SK-N-SH (cell line): Measurements from ENCODE around the gene DNAJA2. TPM values are rescaled to one million over a fixed set of nuclear protein-coding genes. Genes with fewer than 3 reads are reported as not detected.

Experiments
- CTCF ChIA-PET: fragments of 300-600, 350-600 bp; formaldehyde crosslinking; extraction: SDS; loops from one replicate; lab custom pipeline; 2021; lab: Yijun Ruan, JAX
- POLR2A ChIA-PET: fragments of 350-600 bp; sonication (Branson Sonifier 250); formaldehyde crosslinking; extraction: SDS; loops from one replicate; lab custom pipeline; 2020; ENCODE audit warnings: antibody characterized with exemption, inconsistent platforms; lab: Yijun Ruan, JAX
- DNase-seq: peaks from one replicate; pipeline ENCODE4 v3.0.0; 2012
- H2AFZ ChIP-seq: fragments of 200-600 bp; sonication (generic); 2 replicates; pipeline ENCODE4 v1.8.1; 2016; ENCODE audit warnings: antibody characterized with exemption, mild to moderate bottlenecking, low read depth
- H3F3A ChIP-seq: fragments of 200-600 bp; sonication (generic); replicated peaks from 2 replicates; pipeline ENCODE3; 2016; ENCODE audit warnings: antibody characterized with exemption, mild to moderate bottlenecking; ENCODE audit not compliant: insufficient read depth
- H3K27ac ChIP-seq, 2 experiments: fragments of 200-500 bp in 1 of 2; fragments of 200-600 bp in 1 of 2; sonication (Bioruptor generic) in 1 of 2; sonication (generic), shearing (Covaris generic) in 1 of 2; 2 replicates each; pipeline versions ENCODE4 v1.5.1 to v1.6.1; 2014 to 2016; ENCODE audit warnings: low read depth in 2 of 2, inconsistent platforms in 1 of 2, low read length in 1 of 2, mild to moderate bottlenecking in 1 of 2, mixed read lengths in 1 of 2
- H3K27me3 ChIP-seq: fragments of 200-600 bp; sonication (generic), shearing (Covaris generic); 2 replicates; pipeline ENCODE4 v1.6.1; 2016; ENCODE audit warnings: mixed run types; ENCODE audit not compliant: insufficient read depth
- H3K36me3 ChIP-seq, 2 experiments: fragments of 200-500 bp in 1 of 2; fragments of 200-600 bp in 1 of 2; sonication (Bioruptor generic) in 1 of 2; sonication (generic) in 1 of 2; replicated peaks in 1 of 2; 2 replicates each; pipeline versions ENCODE3 to v1.5.1; 2014 to 2016; ENCODE audit warnings: low read length in 1 of 2, mild to moderate bottlenecking in 1 of 2; ENCODE audit not compliant: insufficient read depth in 2 of 2, control insufficient read depth in 1 of 2
- H3K4me1 ChIP-seq, 2 experiments: fragments of 200-500 bp in 1 of 2; fragments of 200-600 bp in 1 of 2; sonication (Bioruptor generic) in 1 of 2; sonication (generic), shearing (Covaris generic) in 1 of 2; 2 replicates each; pipeline versions ENCODE4 v1.5.1 to v1.6.1; 2014 to 2016; ENCODE audit warnings: low read depth in 1 of 2, low read length in 1 of 2, mixed run types in 1 of 2; ENCODE audit not compliant: insufficient read depth in 2 of 2, control insufficient read depth in 1 of 2
- H3K4me2 ChIP-seq: fragments of 200-600 bp; sonication (generic), shearing (Covaris generic); 2 replicates; pipeline ENCODE4 v1.6.1; 2017; ENCODE audit warnings: mixed run types
- H3K4me3 ChIP-seq, 2 experiments: fragments of 200-500 bp in 1 of 2; fragments of 200-600 bp in 1 of 2; sonication (Bioruptor generic) in 1 of 2; sonication (generic), shearing (Covaris generic) in 1 of 2; 2 replicates each; pipeline versions ENCODE4 v1.5.1 to v1.8.1; 2014 to 2016; ENCODE audit warnings: low read depth in 2 of 2, inconsistent platforms in 1 of 2, low read length in 1 of 2, mild to moderate bottlenecking in 1 of 2, mixed read lengths in 1 of 2, moderate library complexity in 1 of 2
- H3K79me2 ChIP-seq: fragments of 200-600 bp; sonication (generic); 2 replicates; pipeline ENCODE4 v1.8.1; 2017; ENCODE audit warnings: mild to moderate bottlenecking; ENCODE audit not compliant: insufficient read depth
- H3K9ac ChIP-seq: fragments of 200-600 bp; sonication (generic); 2 replicates; pipeline ENCODE4 v1.6.1; 2017; ENCODE audit warnings: mixed run types
- H3K9me2 ChIP-seq: fragments of 200-600 bp; sonication (generic); 2 replicates; pipeline ENCODE4 v1.6.1; 2017; ENCODE audit warnings: mixed run types
- H3K9me3 ChIP-seq: fragments of 200-600 bp; sonication (generic); 2 replicates; pipeline ENCODE4 v1.6.1; 2017; ENCODE audit warnings: mixed run types, mild to moderate bottlenecking, moderate library complexity
- H4K20me1 ChIP-seq: fragments of 200-600 bp; sonication (generic); 2 replicates; pipeline ENCODE4 v1.6.1; 2017; ENCODE audit warnings: mild to moderate bottlenecking, mixed run types; ENCODE audit not compliant: insufficient read depth
- CTCF ChIP-seq: fragments of 200-600 bp; sonication (generic); IDR thresholded peaks from 2 replicates; pipeline ENCODE4 v1.6.1; 2017; ENCODE audit warnings: antibody characterized with exemption, mild to moderate bottlenecking, moderate library complexity
- ELF1 ChIP-seq: IDR thresholded peaks from 2 replicates; pipeline ENCODE4 v1.4.0; 2012
- EP300 ChIP-seq, 2 experiments: IDR thresholded peaks; 2 replicates each; pipeline versions ENCODE4 v1.4.0 to v1.6.1; 2012; ENCODE audit warnings: borderline replicate concordance in 1 of 2, low read depth in 1 of 2, low read length in 1 of 2
- EZH2phosphoT487 ChIP-seq: fragments of 200-600 bp; sonication (generic); IDR thresholded peaks from 2 replicates; pipeline ENCODE4 v1.6.1; 2017; ENCODE audit warnings: low read depth, mixed run types, mild to moderate bottlenecking, antibody characterized with exemption, moderate library complexity, borderline replicate concordance
- FOSL2 ChIP-seq: IDR thresholded peaks from 2 replicates; pipeline ENCODE4 v1.4.0; 2012; ENCODE audit warnings: low read depth, mild to moderate bottlenecking, moderate library complexity, borderline replicate concordance
- FOXJ3 ChIP-seq: sonication (generic); formaldehyde crosslinking; IDR thresholded peaks from 2 replicates; pipeline ENCODE4 v1.5.1; 2020; ENCODE audit warnings: mild to moderate bottlenecking, missing genetic modification reagents
- GABPA ChIP-seq: IDR thresholded peaks from 2 replicates; pipeline ENCODE4 v1.4.0; 2012; ENCODE audit warnings: low read depth, mild to moderate bottlenecking
- GATA2 ChIP-seq: sonication (generic); formaldehyde crosslinking; IDR thresholded peaks from 2 replicates; pipeline ENCODE4 v1.5.0; 2020; ENCODE audit warnings: mild to moderate bottlenecking, missing genetic modification reagents
- IRF3 ChIP-seq: fragments of 150-350 bp; IDR thresholded peaks from 2 replicates; pipeline ENCODE4 v1.6.1; 2016; ENCODE audit warnings: mild to moderate bottlenecking, low read depth, low read length
- MEF2A ChIP-seq: IDR thresholded peaks from 2 replicates; pipeline ENCODE4 v1.4.0; 2012; ENCODE audit warnings: low read depth, borderline replicate concordance
- MXI1 ChIP-seq: IDR thresholded peaks from 2 replicates; pipeline ENCODE4 v1.6.1; 2012; ENCODE audit warnings: mild to moderate bottlenecking, low read depth, low read length, improper control_type of control experiment
- NRF1 ChIP-seq: IDR thresholded peaks from 2 replicates; pipeline ENCODE4 v1.6.1; 2012; ENCODE audit warnings: low read depth, mild to moderate bottlenecking, low read length
- POLR2AphosphoS5 ChIP-seq: IDR thresholded peaks from 2 replicates; pipeline ENCODE4 v1.6.1; 2012; ENCODE audit warnings: low read depth, low read length
- RAD21 ChIP-seq: IDR thresholded peaks from 2 replicates; pipeline ENCODE4 v1.6.1; 2012; ENCODE audit warnings: mild to moderate bottlenecking, low read length
- RCOR1 ChIP-seq: fragments of 150-350 bp; IDR thresholded peaks from 2 replicates; pipeline ENCODE4 v1.6.1; 2017; ENCODE audit warnings: antibody characterized with exemption, low read length
- RXRA ChIP-seq: IDR thresholded peaks from 2 replicates; pipeline ENCODE4 v1.4.0; 2012; ENCODE audit warnings: low read depth, mild to moderate bottlenecking, borderline replicate concordance
- SIN3A ChIP-seq: IDR thresholded peaks from 2 replicates; pipeline ENCODE4 v1.6.1; 2012; ENCODE audit warnings: low read depth, mild to moderate bottlenecking, low read length, moderate library complexity, borderline replicate concordance
- SMC3 ChIP-seq: IDR thresholded peaks from 2 replicates; pipeline ENCODE4 v1.6.1; 2012; ENCODE audit warnings: low read depth, low read length, improper control_type of control experiment
- TEAD4 ChIP-seq: IDR thresholded peaks from 2 replicates; pipeline ENCODE4 v1.4.0; 2012; ENCODE audit warnings: mild to moderate bottlenecking, borderline replicate concordance; ENCODE audit not compliant: insufficient read depth
- USF2 ChIP-seq: fragments of 150-350 bp; IDR thresholded peaks from 2 replicates; pipeline ENCODE4 v1.6.1; 2017; ENCODE audit warnings: antibody characterized with exemption, low read length, low read depth, borderline replicate concordance
- WGBS: methylation state at CpG from one replicate; pipeline ENCODE4 v1.1.6; 2017; ENCODE audit warnings: low lambda C conversion rate; 5-methylcytosine and 5-hydroxymethylcytosine counted together
- polyA plus RNA-seq, 3 experiments: library from polyadenylated mRNA; depleted of rRNA; stranded (reverse); fragments of >200 nt; gene quantifications; 2 replicates each; pipeline ENCODE4 v1.2.3, GENCODE V29; 2012
- TF ChIP-seq, protein P1 (sequence below): IDR thresholded peaks from 2 replicates; pipeline ENCODE4; 2012

DNAJA2 gene
- polyA plus RNA-seq, 1 of the 3 experiments (the other 2 are of a cell fraction), result 9.7 TPM

GRCh38 chr16:46997844-46998243 lies 24.4 kb upstream of the DNAJA2 start:
- Histone ChIP-seq H3K27ac (no peak overlapping the region), H3K79me2 (no peaks in the 10 kb centered on the region), H3K9ac (no peak overlapping the region), H3K9me3 (no peaks in the 10 kb centered on the region), H3K4me2 (no peak overlapping the region), H3K4me1 (no peaks in the 10 kb centered on the region), H3K36me3 (no peaks in the 10 kb centered on the region), H3K4me3 (no peak overlapping the region), H2AFZ (no peak overlapping the region), H3F3A (no peaks in the 10 kb centered on the region), H3K27me3 (no peaks in the 10 kb centered on the region), H4K20me1 (no peaks in the 10 kb centered on the region), H3K9me2 (no peaks in the 10 kb centered on the region)
- ChIA-PET POLR2A (no interaction called here), CTCF (no interaction called here)
- WGBS, result 97% methylated on average over 3 of the region's 3 CpGs
- DNase-seq, result no peak
- TF ChIP-seq SIN3A (no peak), SMC3 (no peak), FOSL2 (no peak), POLR2AphosphoS5 (no peak), EP300 (IDR thresholded peaks at IDR 0.05; ENCODE audit: borderline replicate concordance in 1 of 2, low read depth in 1 of 2, low read length in 1 of 2) (no peak), USF2 (no peak), RAD21 (no peak), RXRA (no peak), TEAD4 (no peak), GATA2 (CRISPR knock-in tag) (no peak), EZH2phosphoT487 (no peak), GABPA (no peak), RCOR1 (no peak), FOXJ3 (CRISPR knock-in tag) (no peak)

- H3K9ac ChIP-seq, result no peak overlapping the region
- no peaks in the 10 kb centered on the region for H3K27me3 ChIP-seq
- no peak for DNase-seq
- no peak overlapping the region for H3K4me3 ChIP-seq
- no peak overlapping the region for H3K27ac ChIP-seq
- no peaks in the 10 kb centered on the region for H3K9me3 ChIP-seq
- no peaks in the 10 kb centered on the region for H3K79me2 ChIP-seq
- H3K36me3 ChIP-seq, result no peaks in the 10 kb centered on the region
- ChIA-PET CTCF (no interaction called here), POLR2A (no interaction called here)
- WGBS, result 56% methylated on average over 2 of the region's 2 CpGs
- no peaks in the 10 kb centered on the region for H3K4me1 ChIP-seq
- H3F3A ChIP-seq, result no peaks in the 10 kb centered on the region
- no peaks in the 10 kb centered on the region for H3K9me2 ChIP-seq
- no peak overlapping the region for H2AFZ ChIP-seq
- no peak overlapping the region for H3K4me2 ChIP-seq
- H4K20me1 ChIP-seq, result no peaks in the 10 kb centered on the region
- no peak for TF ChIP-seq ELF1
- TF ChIP-seq, protein P1, sequence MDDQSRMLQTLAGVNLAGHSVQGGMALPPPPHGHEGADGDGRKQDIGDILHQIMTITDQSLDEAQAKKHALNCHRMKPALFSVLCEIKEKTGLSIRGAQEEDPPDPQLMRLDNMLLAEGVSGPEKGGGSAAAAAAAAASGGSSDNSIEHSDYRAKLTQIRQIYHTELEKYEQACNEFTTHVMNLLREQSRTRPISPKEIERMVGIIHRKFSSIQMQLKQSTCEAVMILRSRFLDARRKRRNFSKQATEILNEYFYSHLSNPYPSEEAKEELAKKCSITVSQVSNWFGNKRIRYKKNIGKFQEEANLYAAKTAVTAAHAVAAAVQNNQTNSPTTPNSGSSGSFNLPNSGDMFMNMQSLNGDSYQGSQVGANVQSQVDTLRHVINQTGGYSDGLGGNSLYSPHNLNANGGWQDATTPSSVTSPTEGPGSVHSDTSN, result no peak
- TF ChIP-seq MEF2A, result no peak
- TF ChIP-seq NRF1, result no peak
- TF ChIP-seq CTCF, result no peak
- no peak for TF ChIP-seq MXI1
- no peak for TF ChIP-seq EP300 (IDR thresholded peaks at IDR 0.05; ENCODE audit: borderline replicate concordance in 1 of 2, low read depth in 1 of 2, low read length in 1 of 2)
- no peak for TF ChIP-seq USF2
- TF ChIP-seq FOSL2, result no peak
- no peak for TF ChIP-seq GATA2 (CRISPR knock-in tag)
- no peak for TF ChIP-seq IRF3
These were observed 23.5 kb upstream of the DNAJA2 start for GRCh38 chr16:46996952-46997458.
